GM12878 (cell line): ENCODE data around the gene TSPAN12. TPM values are rescaled to one million over a fixed set of nuclear protein-coding genes. Genes with fewer than 3 reads are reported as not detected.

Source experiments
- ATAC-seq: fragments of 200-7000 bp; cut with Tn5 transposase; 3 replicates; pipeline ENCODE4 v1.9.1; 2020; ENCODE audit warnings: mild to moderate bottlenecking, moderate library complexity
- BruUV-seq: library from RNA; stranded (reverse); fragments of 400-500 nt; replicated peaks from 2 replicates; lab custom pipeline; 2021; lab: Mats Ljungman, UMichigan
- CTCF ChIA-PET: fragments of 300-600 bp; sonication (Branson Sonifier 250); formaldehyde crosslinking; extraction: SDS; loops from one replicate; lab custom pipeline; 2021; ENCODE audit warnings: inconsistent platforms; lab: Yijun Ruan, JAX
- POLR2A ChIA-PET: fragments of 350-600 bp; formaldehyde crosslinking; extraction: SDS; loops from one replicate; lab custom pipeline; 2021; ENCODE audit warnings: inconsistent platforms; lab: Charles Lee
- RAD21 ChIA-PET: fragments of 300-600 bp; sonication (Branson Sonifier 250); formaldehyde crosslinking; loops from one replicate; lab custom pipeline; 2023; ENCODE audit warnings: antibody characterized with exemption; ENCODE audit not compliant: unreplicated experiment; lab: Charles Lee
- SMC1A ChIA-PET: fragments of 300-600 bp; sonication (Branson Sonifier 250); formaldehyde crosslinking; loops from one replicate; lab custom pipeline; 2023; ENCODE audit not compliant: unreplicated experiment, uncharacterized antibody; lab: Charles Lee
- DNase-seq: peaks from one replicate; pipeline ENCODE4 v3.0.0-alpha.2; 2011; ENCODE audit warnings: low read depth, low spot score
- FAIRE-seq: peaks from 3 replicates; lab custom pipeline; 2011; peaks lifted over from hg19 to GRCh38; lab: Jason Lieb, UNC
- H2AFZ ChIP-seq: 2 replicates; pipeline ENCODE4 v1.6.0; 2011; ENCODE audit warnings: low read depth, low read length, control low read depth; ENCODE audit not compliant: control insufficient read depth
- H3K27ac ChIP-seq: 2 replicates; pipeline ENCODE4 v1.5.1; 2011; ENCODE audit warnings: control low read depth; ENCODE audit not compliant: control insufficient read depth, insufficient read depth
- H3K27me3 ChIP-seq, 2 experiments: replicated peaks in 1 of 2; 2 replicates each; pipeline versions ENCODE4 v1.6.0 to v1.6.1; 2011; ENCODE audit warnings: low read length in 1 of 2; ENCODE audit not compliant: control insufficient read depth in 2 of 2, insufficient read depth in 2 of 2
- H3K36me3 ChIP-seq, 2 experiments: 2 replicates each; pipeline ENCODE4 v1.5.1; 2011; ENCODE audit warnings: low read length in 1 of 2; ENCODE audit not compliant: control insufficient read depth in 2 of 2, insufficient read depth in 2 of 2
- H3K4me1 ChIP-seq: 2 replicates; pipeline ENCODE4 v1.6.1; 2011; ENCODE audit warnings: mild to moderate bottlenecking, low read length, moderate library complexity, mixed read lengths; ENCODE audit not compliant: control insufficient read depth, insufficient read depth
- H3K4me2 ChIP-seq: 2 replicates; pipeline ENCODE4 v1.6.0; 2011; ENCODE audit warnings: control low read depth; ENCODE audit not compliant: control insufficient read depth, insufficient read depth
- H3K4me3 ChIP-seq: fragments of 200-600 bp; sonication (generic); 2 replicates; pipeline ENCODE4 v1.5.1; 2016
- H3K79me2 ChIP-seq: 2 replicates; pipeline ENCODE4 v1.6.0; 2011; ENCODE audit warnings: low read length; ENCODE audit not compliant: control insufficient read depth, insufficient read depth
- H3K9ac ChIP-seq: 2 replicates; pipeline ENCODE4 v1.8.0; 2011; ENCODE audit warnings: low read length, control low read depth, mixed read lengths; ENCODE audit not compliant: control insufficient read depth, insufficient read depth
- H3K9me3 ChIP-seq: replicated peaks from 3 replicates; pipeline ENCODE4 v1.5.1; 2011; ENCODE audit warnings: mild to moderate bottlenecking, low read length; ENCODE audit not compliant: control insufficient read depth, insufficient read depth
- H4K20me1 ChIP-seq: 2 replicates; pipeline ENCODE4 v1.6.0; 2011; ENCODE audit not compliant: control insufficient read depth, insufficient read depth
- CHD1 ChIP-seq: IDR thresholded peaks from 2 replicates; pipeline ENCODE4 v1.6.1; 2012; ENCODE audit warnings: low read depth, low read length, improper control_type of control experiment
- EED ChIP-seq: sonication (generic); IDR thresholded peaks from 2 replicates; pipeline ENCODE4 v1.6.1; 2016; ENCODE audit warnings: antibody characterized with exemption, low read depth
- MEF2A ChIP-seq: IDR thresholded peaks from 2 replicates; pipeline ENCODE4 v1.6.1; 2011; ENCODE audit warnings: low read depth, mild to moderate bottlenecking, low read length, moderate library complexity; ENCODE audit not compliant: insufficient read depth
- POU2F2 ChIP-seq: IDR thresholded peaks from 3 replicates; pipeline ENCODE4 v1.6.1; 2011; ENCODE audit warnings: low read depth, mild to moderate bottlenecking, low read length, borderline replicate concordance
- RAD21 ChIP-seq: IDR thresholded peaks from 2 replicates; pipeline ENCODE4 v1.6.1; 2011; ENCODE audit warnings: mild to moderate bottlenecking, low read depth, low read length, moderate library complexity; ENCODE audit not compliant: insufficient read depth
- WRNIP1 ChIP-seq: IDR thresholded peaks from 2 replicates; pipeline ENCODE4 v1.6.1; 2011; ENCODE audit warnings: low read depth, low read length, improper control_type of control experiment, borderline replicate concordance
- ZBED1 ChIP-seq: IDR thresholded peaks from 2 replicates; pipeline ENCODE4 v1.6.1; 2016; ENCODE audit warnings: borderline replicate concordance
- whole genome bisulfite sequencing: methylation state at CpG from one replicate; pipeline ENCODE4 v1.1.6; 2016; ENCODE audit warnings: low lambda C conversion rate; ENCODE audit not compliant: insufficient replicate concordance, insufficient coverage; ENCODE audit errors: missing lambda C conversion rate; 5-methylcytosine and 5-hydroxymethylcytosine counted together
- in situ Hi-C: fragments of 300-500 bp; cut with MboI; formaldehyde crosslinking; loops from 9 replicates; pipeline ENCODE4 v1.14.3; 2018; ENCODE audit warnings: mixed read lengths
- intact Hi-C: fragments of 100-400 bp; cut with micrococcal nuclease; formaldehyde crosslinking; loops from one replicate; pipeline ENCODE4 v1.14.2; 2022; ENCODE audit not compliant: unreplicated experiment
- polyA plus RNA-seq, 11 experiments: library from polyadenylated mRNA; depleted of rRNA in 4 of 11; unstranded in 6 of 11; stranded (reverse) in 5 of 11; fragments of >200 nt; fragmentation: Nextera tagmentation in 4 of 11; fragmentation: Illumina TruSeq in 1 of 11; extraction: Ambion mirVana in 4 of 11; extraction: Trizol in 1 of 11; gene quantifications; 1 replicate in 1 of 11; 2 replicates in 10 of 11; pipeline versions ENCODE4 v1.2.1 to v1.2.3, GENCODE V29; 2011 to 2016; ENCODE audit warnings: inconsistent platforms in 2 of 11, missing spikeins in 2 of 11, low read depth in 1 of 11
- total RNA-seq, 4 experiments: library from RNA; depleted of rRNA in 3 of 4; stranded (reverse); fragments of >200 nt in 3 of 4; fragmentation: Illumina TruSeq in 1 of 4; extraction: Trizol in 1 of 4; gene quantifications; 2 replicates each; pipeline versions ENCODE4 v1.2.1 to v1.2.3, GENCODE V29; 2013 to 2021
- TF ChIP-seq, protein P1 (sequence below): fragments of 450-650 bp; IDR thresholded peaks from 2 replicates; pipeline ENCODE4 v1.6.1; 2017; ENCODE audit warnings: mild to moderate bottlenecking, moderate library complexity

TSPAN12 gene
- total and polyA plus RNA-seq, 10 of the 15 experiments (the other 5 are each of a cell fraction or from before 2014, with no cell fraction given): 0.67 to 110 (median 1.3) TPM

GRCh38 chr7:120738816-120739215, 119.1 kb downstream of the TSPAN12 start:
- Histone ChIP-seq H3K9me3 (no peaks in the 10 kb centered on the region), H3K36me3 (no peaks in the 10 kb centered on the region), H3K79me2 (no peaks in the 10 kb centered on the region), H3K4me3 (no peak overlapping the region), H3K27me3 (no peaks in the 10 kb centered on the region), H3K4me2 (no peak overlapping the region), H3K4me1 (no peaks in the 10 kb centered on the region), H4K20me1 (no peaks in the 10 kb centered on the region), H3K9ac (no peak overlapping the region), H3K27ac (no peak overlapping the region), H2AFZ (no peak overlapping the region)
- intact Hi-C loops: no loop called here
- DNase-seq (no peak), FAIRE-seq (no peak), ATAC-seq (no peak)
- no TSS peak for BruUV-seq
- CTCF ChIA-PET: interaction anchor here (0.6 to 1.4 kb wide), 6 partner anchors 13 to 1050 kb away, joined by 3 to 5 read pairs (median 3); no protein-coding TSS in a partner anchor
- SMC1A ChIA-PET: interaction anchor here (0.7 to 1.4 kb wide), 5 partner anchors 8 to 63 kb away, joined by 3 to 5 read pairs (median 3); no protein-coding TSS in a partner anchor
- TF ChIP-seq, protein P1, sequence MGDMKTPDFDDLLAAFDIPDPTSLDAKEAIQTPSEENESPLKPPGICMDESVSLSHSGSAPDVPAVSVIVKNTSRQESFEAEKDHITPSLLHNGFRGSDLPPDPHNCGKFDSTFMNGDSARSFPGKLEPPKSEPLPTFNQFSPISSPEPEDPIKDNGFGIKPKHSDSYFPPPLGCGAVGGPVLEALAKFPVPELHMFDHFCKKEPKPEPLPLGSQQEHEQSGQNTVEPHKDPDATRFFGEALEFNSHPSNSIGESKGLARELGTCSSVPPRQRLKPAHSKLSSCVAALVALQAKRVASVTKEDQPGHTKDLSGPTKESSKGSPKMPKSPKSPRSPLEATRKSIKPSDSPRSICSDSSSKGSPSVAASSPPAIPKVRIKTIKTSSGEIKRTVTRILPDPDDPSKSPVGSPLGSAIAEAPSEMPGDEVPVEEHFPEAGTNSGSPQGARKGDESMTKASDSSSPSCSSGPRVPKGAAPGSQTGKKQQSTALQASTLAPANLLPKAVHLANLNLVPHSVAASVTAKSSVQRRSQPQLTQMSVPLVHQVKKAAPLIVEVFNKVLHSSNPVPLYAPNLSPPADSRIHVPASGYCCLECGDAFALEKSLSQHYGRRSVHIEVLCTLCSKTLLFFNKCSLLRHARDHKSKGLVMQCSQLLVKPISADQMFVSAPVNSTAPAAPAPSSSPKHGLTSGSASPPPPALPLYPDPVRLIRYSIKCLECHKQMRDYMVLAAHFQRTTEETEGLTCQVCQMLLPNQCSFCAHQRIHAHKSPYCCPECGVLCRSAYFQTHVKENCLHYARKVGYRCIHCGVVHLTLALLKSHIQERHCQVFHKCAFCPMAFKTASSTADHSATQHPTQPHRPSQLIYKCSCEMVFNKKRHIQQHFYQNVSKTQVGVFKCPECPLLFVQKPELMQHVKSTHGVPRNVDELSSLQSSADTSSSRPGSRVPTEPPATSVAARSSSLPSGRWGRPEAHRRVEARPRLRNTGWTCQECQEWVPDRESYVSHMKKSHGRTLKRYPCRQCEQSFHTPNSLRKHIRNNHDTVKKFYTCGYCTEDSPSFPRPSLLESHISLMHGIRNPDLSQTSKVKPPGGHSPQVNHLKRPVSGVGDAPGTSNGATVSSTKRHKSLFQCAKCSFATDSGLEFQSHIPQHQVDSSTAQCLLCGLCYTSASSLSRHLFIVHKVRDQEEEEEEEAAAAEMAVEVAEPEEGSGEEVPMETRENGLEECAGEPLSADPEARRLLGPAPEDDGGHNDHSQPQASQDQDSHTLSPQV: no peak
- no peak for TF ChIP-seq MEF2A
- TF ChIP-seq POU2F2: no peak
- no peak for TF ChIP-seq CHD1
- no peak for TF ChIP-seq EED
- TF ChIP-seq RAD21: no peak
- no peak for TF ChIP-seq ZBED1
- TF ChIP-seq WRNIP1: no peak
- RAD21 ChIA-PET: no interaction called here
- POLR2A ChIA-PET: no interaction called here
- 32% methylated on average over 3 of the region's 3 CpGs for WGBS
- in situ Hi-C loops: no loop called here

Other genes with a start within 250 kb of the TSPAN12 start
- gene ING3, start 92.6 kb upstream of the TSPAN12 start, total RNA-seq (2014; rRNA removed): 12.9 and 13.2 TPM in 2 replicates
- gene ING3, start 92.6 kb upstream of the TSPAN12 start, total RNA-seq (2014; rRNA removed; fragmentation: Illumina TruSeq; extraction: Trizol): 18.4 and 21.1 TPM in 2 replicates
- 15.2 and 15.5 TPM in 2 replicates for gene ING3, start 92.6 kb upstream of the TSPAN12 start, total RNA-seq (2021)
- gene ING3, start 92.6 kb upstream of the TSPAN12 start, polyA plus RNA-seq (2011; rRNA removed): 40.3 and 57.9 TPM in 2 replicates
- gene ING3, start 92.6 kb upstream of the TSPAN12 start, polyA plus RNA-seq (2014; fragmentation: Illumina TruSeq; extraction: Trizol): 24.7 and 28.0 TPM in 2 replicates
- 10 to 100 TPM; 44.3 to 60.8 TPM for gene ING3, start 92.6 kb upstream of the TSPAN12 start, polyA plus RNA-seq (2014; fragmentation: Nextera tagmentation; extraction: Ambion mirVana)
- gene ING3, start 92.6 kb upstream of the TSPAN12 start, polyA plus RNA-seq (2014; rRNA removed): 9.8 and 12.1 TPM in 2 replicates
- 10 to 100 TPM; 33.0 to 41.1 TPM for gene ING3, start 92.6 kb upstream of the TSPAN12 start, polyA plus RNA-seq (2016; fragmentation: Nextera tagmentation; extraction: Ambion mirVana)
- gene CPED1, start 130.6 kb upstream of the TSPAN12 start, total RNA-seq (2014; rRNA removed): 0.05 and 0.11 TPM in 2 replicates
- not detected in 2 replicates for gene CPED1, start 130.6 kb upstream of the TSPAN12 start, total RNA-seq (2014; rRNA removed; fragmentation: Illumina TruSeq; extraction: Trizol)
- 0.21 and 0.77 TPM in 2 replicates for gene CPED1, start 130.6 kb upstream of the TSPAN12 start, total RNA-seq (2021)
- gene CPED1, start 130.6 kb upstream of the TSPAN12 start, polyA plus RNA-seq (2011; rRNA removed): 0.04 and 0.10 TPM in 2 replicates
- 0.01 TPM in 1 of 2 replicates, not detected in the other for gene CPED1, start 130.6 kb upstream of the TSPAN12 start, polyA plus RNA-seq (2014; fragmentation: Illumina TruSeq; extraction: Trizol)
- under 1 TPM; 0.02 to 0.05 TPM for gene CPED1, start 130.6 kb upstream of the TSPAN12 start, polyA plus RNA-seq (2014; fragmentation: Nextera tagmentation; extraction: Ambion mirVana)
- 0.40 TPM in 1 of 2 replicates, not detected in the other for gene CPED1, start 130.6 kb upstream of the TSPAN12 start, polyA plus RNA-seq (2014; rRNA removed)
- gene CPED1, start 130.6 kb upstream of the TSPAN12 start, polyA plus RNA-seq (2016; fragmentation: Nextera tagmentation; extraction: Ambion mirVana): under 1 TPM; 0.05 to 0.19 TPM